Measurements from ENCODE around the gene ACTL7B.

- TF ChIP-seq CTCF (IDR thresholded peaks at IDR 0.05; ENCODE audit: low read depth, low read length), result no peak
- TF ChIP-seq EZH2phosphoT487 (IDR thresholded peaks at IDR 0.05; ENCODE audit: low read depth), result no peak
These were observed 1.8 kb upstream of the ACTL7B start for GRCh38 chr9:108857572-108857971.

All from OCI-LY3 (cell line).